Measurements from ENCODE around the gene GPAM. TPM values are rescaled to one million over a fixed set of nuclear protein-coding genes. Genes with fewer than 3 reads are reported as not detected.

GPAM gene
- total RNA-seq, 1 experiment from 2014 or later: 22.7 TPM

- Histone ChIP-seq H3K4me3 (peak overlapping the region; percentile 75), H3K9me3 (replicated peaks) (no peaks in the 10 kb centered on the region), H3K4me1 (no peaks in the 10 kb centered on the region), H3K27ac (peak overlapping the region; percentile 64), H3K36me3 (peaks cover 8% of the 10 kb centered on the region; the same call in 1 of the 2 replicates), H3K27me3 (no peaks in the 10 kb centered on the region)
- DNase-seq: no peak
Measured at GRCh38 chr10:112184052-112184371, 447 bp upstream of the GPAM start.

- Histone ChIP-seq H3K36me3 (peaks cover 10% of the 10 kb centered on the region; the same call in 1 of the 2 replicates), H3K4me3 (peak overlapping the region; percentile 75), H3K4me1 (no peaks in the 10 kb centered on the region), H3K27me3 (no peaks in the 10 kb centered on the region), H3K27ac (peak overlapping the region; percentile 64; the same call in 1 of the 2 replicates), H3K9me3 (replicated peaks) (no peaks in the 10 kb centered on the region)
- no peak for DNase-seq
Measured at GRCh38 chr10:112182784-112183328, 709 bp downstream of the GPAM start.

- Histone ChIP-seq H3K27ac (no peak overlapping the region), H3K9me3 (replicated peaks) (no peaks in the 10 kb centered on the region), H3K4me1 (no peaks in the 10 kb centered on the region), H3K36me3 (peaks cover 46% of the 10 kb centered on the region), H3K4me3 (no peak overlapping the region), H3K27me3 (no peaks in the 10 kb centered on the region)
- no peak for DNase-seq
Measured at GRCh38 chr10:112177247-112177646, 6.3 kb downstream of the GPAM start.

- peaks cover 48% of the 10 kb centered on the region for H3K36me3 ChIP-seq
- H3K27ac ChIP-seq: no peak overlapping the region
Measured at GRCh38 chr10:112176543-112176942, 7.0 kb downstream of the GPAM start.

GRCh38 chr10:112175409-112175808 lies 8.2 kb downstream of the GPAM start:
- H3K9me3 ChIP-seq (replicated peaks): no peaks in the 10 kb centered on the region
- H3K4me1 ChIP-seq: no peaks in the 10 kb centered on the region
- no peak overlapping the region for H3K4me3 ChIP-seq
- no peaks in the 10 kb centered on the region for H3K27me3 ChIP-seq
- DNase-seq: no peak
- H3K36me3 ChIP-seq: peaks cover 48% of the 10 kb centered on the region
- no peak overlapping the region for H3K27ac ChIP-seq

More at GRCh38 chr10:112176543-112176942, 7.0 kb downstream of the GPAM start:
- no peaks in the 10 kb centered on the region for H3K27me3 ChIP-seq
- no peak for DNase-seq
- H3K9me3 ChIP-seq (replicated peaks): no peaks in the 10 kb centered on the region
- no peaks in the 10 kb centered on the region for H3K4me1 ChIP-seq
- H3K4me3 ChIP-seq: no peak overlapping the region

- Histone ChIP-seq H3K27me3 (no peaks in the 10 kb centered on the region), H3K4me1 (no peaks in the 10 kb centered on the region), H3K27ac (no peak overlapping the region), H3K36me3 (peaks cover 43% of the 10 kb centered on the region), H3K4me3 (no peak overlapping the region), H3K9me3 (replicated peaks) (no peaks in the 10 kb centered on the region)
- no peak for DNase-seq
Measured at GRCh38 chr10:112173206-112173605, 10.4 kb downstream of the GPAM start.

- Histone ChIP-seq H3K36me3 (peaks cover 22% of the 10 kb centered on the region), H3K4me1 (no peaks in the 10 kb centered on the region), H3K27ac (no peak overlapping the region)
Measured at GRCh38 chr10:112168733-112169132, 14.8 kb downstream of the GPAM start.

GRCh38 chr10:112166800-112167199 lies 16.8 kb downstream of the GPAM start:
- H3K36me3 ChIP-seq: peaks cover 18% of the 10 kb centered on the region
- H3K9me3 ChIP-seq (replicated peaks): no peaks in the 10 kb centered on the region
- H3K4me1 ChIP-seq: no peaks in the 10 kb centered on the region
- no peak for DNase-seq
- H3K4me3 ChIP-seq: no peak overlapping the region
- no peaks in the 10 kb centered on the region for H3K27me3 ChIP-seq
- H3K27ac ChIP-seq: no peak overlapping the region

More at GRCh38 chr10:112168733-112169132, 14.8 kb downstream of the GPAM start:
- no peaks in the 10 kb centered on the region for H3K27me3 ChIP-seq
- no peaks in the 10 kb centered on the region for H3K9me3 ChIP-seq (replicated peaks)
- no peak overlapping the region for H3K4me3 ChIP-seq
- DNase-seq: no peak

- Histone ChIP-seq H3K4me1 (no peaks in the 10 kb centered on the region), H3K36me3 (peaks cover 32% of the 10 kb centered on the region), H3K9me3 (replicated peaks) (no peaks in the 10 kb centered on the region), H3K4me3 (no peak overlapping the region), H3K27ac (no peak overlapping the region), H3K27me3 (no peaks in the 10 kb centered on the region)
- no peak for DNase-seq
Measured at GRCh38 chr10:112161757-112162518, 21.6 kb downstream of the GPAM start.

GRCh38 chr10:112160834-112161233 lies 22.7 kb downstream of the GPAM start:
- DNase-seq: no peak
- H3K4me3 ChIP-seq: no peak overlapping the region
- no peaks in the 10 kb centered on the region for H3K27me3 ChIP-seq
- peaks cover 35% of the 10 kb centered on the region for H3K36me3 ChIP-seq
- no peaks in the 10 kb centered on the region for H3K4me1 ChIP-seq
- no peak overlapping the region for H3K27ac ChIP-seq
- H3K9me3 ChIP-seq (replicated peaks): no peaks in the 10 kb centered on the region

- Histone ChIP-seq H3K4me1 (no peaks in the 10 kb centered on the region), H3K27ac (no peak overlapping the region), H3K27me3 (no peaks in the 10 kb centered on the region), H3K9me3 (replicated peaks) (no peaks in the 10 kb centered on the region), H3K4me3 (no peak overlapping the region), H3K36me3 (peaks cover 41% of the 10 kb centered on the region)
- no peak for DNase-seq
Measured at GRCh38 chr10:112159469-112159868, 24.1 kb downstream of the GPAM start.

GRCh38 chr10:112151524-112152039 lies 32.0 kb downstream of the GPAM start:
- H3K36me3 ChIP-seq: peaks cover 21% of the 10 kb centered on the region; the same call in 1 of the 2 replicates
- no peaks in the 10 kb centered on the region for H3K27me3 ChIP-seq
- no peak for DNase-seq
- no peak overlapping the region for H3K27ac ChIP-seq
- H3K4me3 ChIP-seq: no peak overlapping the region
- H3K9me3 ChIP-seq (replicated peaks): no peaks in the 10 kb centered on the region; the same call in 1 of the 2 replicates
- no peaks in the 10 kb centered on the region for H3K4me1 ChIP-seq

- Histone ChIP-seq H3K36me3 (peaks cover 10% of the 10 kb centered on the region; the same call in 1 of the 2 replicates), H3K27me3 (no peaks in the 10 kb centered on the region), H3K4me3 (no peak overlapping the region), H3K4me1 (no peaks in the 10 kb centered on the region), H3K9me3 (replicated peaks) (no peaks in the 10 kb centered on the region; the same call in 1 of the 2 replicates), H3K27ac (no peak overlapping the region)
- DNase-seq: no peak
Measured at GRCh38 chr10:112148331-112148730, 35.2 kb downstream of the GPAM start.

- H3K4me1 ChIP-seq: no peaks in the 10 kb centered on the region
- no peaks in the 10 kb centered on the region; the same call in 1 of the 2 replicates for H3K9me3 ChIP-seq (replicated peaks)
- no peak overlapping the region for H3K27ac ChIP-seq
- peaks cover 4% of the 10 kb centered on the region; the same call in 1 of the 2 replicates for H3K36me3 ChIP-seq
- H3K4me3 ChIP-seq: no peak overlapping the region
- H3K27me3 ChIP-seq: no peaks in the 10 kb centered on the region
- DNase-seq: no peak
Measured at GRCh38 chr10:112146799-112147198, 36.8 kb downstream of the GPAM start.

- H3K9me3 ChIP-seq (replicated peaks): no peaks in the 10 kb centered on the region; the same call in 1 of the 2 replicates
- H3K4me1 ChIP-seq: no peaks in the 10 kb centered on the region
- no peak overlapping the region for H3K4me3 ChIP-seq
- H3K27ac ChIP-seq: no peak overlapping the region
- no peak for DNase-seq
- no peaks in the 10 kb centered on the region for H3K27me3 ChIP-seq
- H3K36me3 ChIP-seq: no peaks in the 10 kb centered on the region
Measured at GRCh38 chr10:112145263-112145662, 38.3 kb downstream of the GPAM start.
